Calu3 (cell line): Measurements from ENCODE around the gene PAGE5. TPM values are rescaled to one million over a fixed set of nuclear protein-coding genes. Genes with fewer than 3 reads are reported as not detected.

Experiments used
- BruUV-seq: library from RNA; stranded (reverse); fragments of 400-500 nt; replicated peaks from 2 replicates; lab custom pipeline; 2021; lab: Mats Ljungman, UMichigan
- CTCF ChIA-PET: fragments of 300-600 bp; sonication (Branson Sonifier 250); formaldehyde crosslinking; loops from one replicate; lab custom pipeline; 2022; ENCODE audit warnings: antibody characterized with exemption; lab: Charles Lee
- DNase-seq: peaks from one replicate; pipeline ENCODE4 v3.0.0; 2022
- H3K27ac Mint-ChIP-seq: one replicate; pipeline ENCODE4 v1.8.0; 2022; ENCODE audit warnings: mixed read lengths; ENCODE audit not compliant: unreplicated experiment
- H3K27me3 Mint-ChIP-seq: one replicate; pipeline ENCODE4 v1.8.0; 2022; ENCODE audit warnings: mixed read lengths; ENCODE audit not compliant: unreplicated experiment
- H3K36me3 Mint-ChIP-seq: one replicate; pipeline ENCODE4 v1.8.0; 2022; ENCODE audit warnings: mild to moderate bottlenecking, moderate library complexity, mixed read lengths; ENCODE audit not compliant: insufficient read depth, unreplicated experiment
- H3K4me1 Mint-ChIP-seq: one replicate; pipeline ENCODE4 v1.8.0; 2022; ENCODE audit warnings: mild to moderate bottlenecking, low read depth, mixed read lengths; ENCODE audit not compliant: unreplicated experiment
- H3K4me3 Mint-ChIP-seq: one replicate; pipeline ENCODE4 v1.8.0; 2022; ENCODE audit warnings: mild to moderate bottlenecking, low read depth, moderate library complexity, mixed read lengths; ENCODE audit not compliant: unreplicated experiment
- H3K9me3 Mint-ChIP-seq: one replicate; pipeline ENCODE4 v1.8.0; 2022; ENCODE audit warnings: low read depth, mixed read lengths; ENCODE audit not compliant: unreplicated experiment
- CTCF ChIP-seq: fragments of 200-600 bp; IDR thresholded peaks from one replicate; pipeline ENCODE4 v1.8.0; 2022; ENCODE audit warnings: antibody characterized with exemption; ENCODE audit not compliant: unreplicated experiment
- intact Hi-C: fragments of 100-400 bp; cut with micrococcal nuclease; formaldehyde crosslinking; loops from one replicate; pipeline ENCODE4 v1.10.0; 2022; ENCODE audit not compliant: unreplicated experiment
- total RNA-seq: library from RNA; stranded (reverse); gene quantifications from 2 replicates; pipeline ENCODE4 v1.2.3, GENCODE V29; 2022

Gene PAGE5
- total RNA-seq, 1 experiment from 2014 or later = not detected

- Mint-ChIP-seq H3K4me3 (no peak overlapping the region), H3K4me1 (peaks cover 19% of the 10 kb centered on the region), H3K27ac (no peak overlapping the region), H3K27me3 (no peaks in the 10 kb centered on the region), H3K36me3 (no peaks in the 10 kb centered on the region), H3K9me3 (peaks cover 2% of the 10 kb centered on the region)
- DNase-seq = peak; percentile 2
- no TSS peak for BruUV-seq
- intact Hi-C loops = no loop called here
- CTCF ChIA-PET = interaction anchor here (0.9 kb wide), 1 partner anchor 39 kb away, joined by 3 read pairs; no protein-coding TSS in a partner anchor
- TF ChIP-seq CTCF = no peak
These were observed 13.8 kb upstream of the PAGE5 start for GRCh38 chrX:55206162-55206941.

GRCh38 chrX:55210931-55211677 lies 9.0 kb upstream of the PAGE5 start:
- DNase-seq = peak; percentile 1
- intact Hi-C loops = loop anchor here (1.0 to 10.0 kb wide), 2 partner anchors 46 to 76 kb away; no protein-coding TSS in a partner anchor
- H3K9me3 Mint-ChIP-seq = peaks cover 2% of the 10 kb centered on the region
- CTCF ChIA-PET = interaction anchor here (0.7 kb wide), 1 partner anchor 280 kb away, joined by 5 read pairs; no protein-coding TSS in a partner anchor
- no peak for TF ChIP-seq CTCF
- no peaks in the 10 kb centered on the region for H3K36me3 Mint-ChIP-seq
- BruUV-seq = no TSS peak
- H3K4me3 Mint-ChIP-seq = peak overlapping the region; percentile 60
- no peaks in the 10 kb centered on the region for H3K4me1 Mint-ChIP-seq
- no peak overlapping the region for H3K27ac Mint-ChIP-seq
- no peaks in the 10 kb centered on the region for H3K27me3 Mint-ChIP-seq

DNA sequence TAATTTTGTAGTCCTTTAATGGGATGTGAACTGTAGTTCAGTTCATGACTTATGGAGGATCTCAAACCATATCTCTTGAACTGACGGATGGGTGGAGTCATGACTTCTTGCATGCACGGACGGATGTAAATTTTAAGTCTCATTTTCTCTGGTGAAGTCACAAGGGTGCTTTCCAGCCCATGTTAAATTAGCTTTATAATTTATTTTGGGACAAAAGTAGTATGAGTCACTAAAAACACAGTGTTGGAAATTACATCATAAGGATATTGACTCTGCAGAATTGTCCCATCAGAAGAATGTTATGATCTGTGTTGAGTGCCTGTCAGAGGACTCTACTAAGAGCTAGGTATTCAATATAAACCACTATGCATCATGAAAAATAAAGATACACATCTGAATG lies 6.8 kb upstream of the PAGE5 start:
- H3K4me3 Mint-ChIP-seq = no peak overlapping the region

More for the DNA sequence above, 6.8 kb upstream of the PAGE5 start:
- no peaks in the 10 kb centered on the region for H3K36me3 Mint-ChIP-seq
- no peaks in the 10 kb centered on the region for H3K27me3 Mint-ChIP-seq
- TF ChIP-seq CTCF = no peak
- CTCF ChIA-PET = no interaction called here
- no peak for DNase-seq
- H3K9me3 Mint-ChIP-seq = no peaks in the 10 kb centered on the region
- BruUV-seq = no TSS peak
- no peaks in the 10 kb centered on the region for H3K4me1 Mint-ChIP-seq
- intact Hi-C loops = loop anchor here (10.0 kb wide), 1 partner anchor 49 kb away; no protein-coding TSS in a partner anchor
- H3K27ac Mint-ChIP-seq = no peak overlapping the region
